AG10803 (cell line): ENCODE results near the gene KTI12.
A peak's percentile ranks its signal among the peaks of the same experiment; 100 is the strongest.
"Not testable (repeated sequence)": the region's sequence is repeated elsewhere in the genome, so short reads cannot be mapped to it uniquely, and the experiment has no call there.

Experiments used
- DNase-seq: peaks from one replicate; pipeline ENCODE4 v3.0.0; 2010; ENCODE audit warnings: low read depth
- H3K4me3 ChIP-seq: 2 replicates; pipeline ENCODE4 v1.5.1; 2011; ENCODE audit warnings: mild to moderate bottlenecking, low read length, control low read depth
- TF ChIP-seq, protein P1 (sequence below): conservative IDR thresholded peaks from 2 replicates; pipeline ENCODE4 v1.5.1; 2011; ENCODE audit warnings: mild to moderate bottlenecking, low read length, control low read depth, inconsistent platforms

KTI12 gene

DNA sequence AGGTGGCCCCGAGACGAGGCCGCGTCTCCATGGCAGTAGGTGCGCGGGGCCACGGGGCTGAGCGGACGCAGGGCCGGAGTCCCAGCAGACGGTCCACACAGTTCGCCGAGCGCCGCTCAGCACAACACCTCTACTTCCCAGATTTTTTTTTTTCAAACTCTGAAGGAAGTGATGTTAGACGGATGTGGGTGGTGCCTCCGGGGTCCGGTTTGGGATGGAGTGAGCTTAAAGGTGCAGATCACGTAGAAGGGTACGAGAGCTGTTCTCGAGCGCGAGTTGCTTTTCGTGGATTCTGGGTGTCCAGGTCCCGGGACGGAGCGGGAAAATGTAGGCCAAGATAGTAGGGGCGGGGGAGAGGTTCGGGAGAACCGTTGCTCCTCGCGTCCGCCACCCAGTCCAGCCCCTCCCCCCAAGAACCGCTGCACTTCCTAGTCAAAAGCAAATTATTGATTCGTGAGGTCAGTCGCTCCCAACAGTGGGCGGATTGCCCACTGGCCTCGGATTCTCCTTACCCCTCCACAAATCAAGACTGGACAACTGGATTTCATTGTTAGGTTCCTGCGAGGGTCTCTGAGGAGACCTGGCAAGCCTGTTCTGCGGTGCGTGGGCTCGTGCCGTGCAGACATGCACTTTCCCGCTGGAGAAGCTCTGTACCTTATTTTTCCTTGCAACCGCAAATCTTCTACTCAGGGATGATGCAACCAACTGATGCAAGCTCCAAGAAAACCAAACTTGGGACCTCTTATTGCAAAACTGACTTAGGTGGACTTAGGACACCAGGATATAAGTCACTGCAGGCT is 21.7 kb upstream of the KTI12 start, which contains the start of gene TXNDC12:
TSS of gene TXNDC12 (minus strand) at position 126 of the 800 bp plus-strand sequence. CDS start at position 31, 95 bp downstream.
- TF ChIP-seq, protein P1, sequence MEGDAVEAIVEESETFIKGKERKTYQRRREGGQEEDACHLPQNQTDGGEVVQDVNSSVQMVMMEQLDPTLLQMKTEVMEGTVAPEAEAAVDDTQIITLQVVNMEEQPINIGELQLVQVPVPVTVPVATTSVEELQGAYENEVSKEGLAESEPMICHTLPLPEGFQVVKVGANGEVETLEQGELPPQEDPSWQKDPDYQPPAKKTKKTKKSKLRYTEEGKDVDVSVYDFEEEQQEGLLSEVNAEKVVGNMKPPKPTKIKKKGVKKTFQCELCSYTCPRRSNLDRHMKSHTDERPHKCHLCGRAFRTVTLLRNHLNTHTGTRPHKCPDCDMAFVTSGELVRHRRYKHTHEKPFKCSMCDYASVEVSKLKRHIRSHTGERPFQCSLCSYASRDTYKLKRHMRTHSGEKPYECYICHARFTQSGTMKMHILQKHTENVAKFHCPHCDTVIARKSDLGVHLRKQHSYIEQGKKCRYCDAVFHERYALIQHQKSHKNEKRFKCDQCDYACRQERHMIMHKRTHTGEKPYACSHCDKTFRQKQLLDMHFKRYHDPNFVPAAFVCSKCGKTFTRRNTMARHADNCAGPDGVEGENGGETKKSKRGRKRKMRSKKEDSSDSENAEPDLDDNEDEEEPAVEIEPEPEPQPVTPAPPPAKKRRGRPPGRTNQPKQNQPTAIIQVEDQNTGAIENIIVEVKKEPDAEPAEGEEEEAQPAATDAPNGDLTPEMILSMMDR = no peak
- DNase-seq = peak; percentile 95
- peak within 1 kb of the TSS; percentile 94 for H3K4me3 ChIP-seq

DNA sequence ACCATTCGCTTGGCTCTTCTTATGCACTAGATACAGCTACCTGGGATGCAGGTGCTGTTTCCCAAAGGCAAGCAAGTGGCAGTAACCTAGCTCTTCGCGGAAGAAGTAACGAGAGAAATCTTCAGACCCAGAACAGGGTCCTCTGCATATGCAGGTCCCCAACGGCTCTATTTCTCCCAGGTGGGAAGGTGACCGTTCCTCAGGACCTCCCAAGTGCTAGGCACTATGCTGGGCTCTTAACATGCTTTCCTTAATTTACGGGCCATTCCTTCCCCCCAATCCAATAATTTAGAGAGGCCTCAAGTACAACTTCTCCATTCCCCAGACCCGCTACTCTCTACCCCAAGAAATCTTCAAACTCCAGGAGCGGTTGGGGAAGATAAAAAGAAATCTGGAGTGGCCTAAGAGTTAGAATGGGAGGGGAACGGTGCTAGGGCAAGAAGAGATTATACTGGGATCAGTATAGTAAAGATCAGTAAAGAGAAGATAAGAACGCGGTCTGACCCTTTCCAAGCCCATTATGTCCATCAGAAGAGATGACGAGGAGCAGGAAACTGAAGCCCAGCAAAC is 21.0 kb upstream of the KTI12 start:
- no peak for DNase-seq
- peak overlapping the region; percentile 94 for H3K4me3 ChIP-seq
- TF ChIP-seq, protein P1 = no peak

DNA sequence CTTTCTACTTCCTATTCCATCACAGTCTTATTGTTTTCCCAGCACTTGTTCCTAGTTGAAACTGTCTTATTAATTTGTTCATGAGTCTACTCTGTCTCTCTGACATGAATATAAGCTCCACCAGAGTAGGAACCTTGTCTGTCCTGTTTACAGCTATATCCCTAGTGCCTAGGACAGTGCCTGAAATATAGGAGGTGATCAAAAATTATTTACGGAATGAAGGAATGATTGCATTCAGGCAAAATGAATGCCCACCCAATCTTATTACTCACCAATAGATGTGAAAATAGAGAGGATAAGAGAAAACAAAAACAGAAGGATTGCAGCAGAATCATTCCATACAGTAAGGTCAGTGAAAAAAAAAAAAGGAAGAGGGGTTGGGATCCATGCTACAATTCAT is 20.3 kb upstream of the KTI12 start:
- TF ChIP-seq, protein P1 = no peak
- H3K4me3 ChIP-seq = peak overlapping the region; percentile 94

DNA sequence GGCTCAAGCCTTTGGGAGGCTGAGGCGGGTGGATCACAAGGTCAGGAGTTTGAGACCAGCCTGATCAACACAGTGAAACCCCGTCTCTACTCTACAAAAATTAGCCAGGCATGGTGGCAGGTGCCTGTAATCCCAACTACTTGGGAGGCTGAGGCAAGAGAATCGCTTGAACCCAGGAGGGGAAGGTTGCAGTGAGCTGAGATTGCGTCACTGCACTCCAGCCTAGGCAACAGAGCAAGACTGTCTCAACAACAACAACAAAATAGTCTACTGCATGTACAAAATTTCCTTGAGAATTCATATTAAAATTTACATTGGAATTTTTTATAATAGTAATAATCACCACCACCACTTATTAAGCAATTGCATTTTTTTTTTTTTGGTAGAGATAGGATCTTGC is 15.7 kb upstream of the KTI12 start:
- not testable (repeated sequence) for H3K4me3 ChIP-seq, DNase-seq

More for the DNA sequence above, 20.3 kb upstream of the KTI12 start:
- no peak for DNase-seq

DNA sequence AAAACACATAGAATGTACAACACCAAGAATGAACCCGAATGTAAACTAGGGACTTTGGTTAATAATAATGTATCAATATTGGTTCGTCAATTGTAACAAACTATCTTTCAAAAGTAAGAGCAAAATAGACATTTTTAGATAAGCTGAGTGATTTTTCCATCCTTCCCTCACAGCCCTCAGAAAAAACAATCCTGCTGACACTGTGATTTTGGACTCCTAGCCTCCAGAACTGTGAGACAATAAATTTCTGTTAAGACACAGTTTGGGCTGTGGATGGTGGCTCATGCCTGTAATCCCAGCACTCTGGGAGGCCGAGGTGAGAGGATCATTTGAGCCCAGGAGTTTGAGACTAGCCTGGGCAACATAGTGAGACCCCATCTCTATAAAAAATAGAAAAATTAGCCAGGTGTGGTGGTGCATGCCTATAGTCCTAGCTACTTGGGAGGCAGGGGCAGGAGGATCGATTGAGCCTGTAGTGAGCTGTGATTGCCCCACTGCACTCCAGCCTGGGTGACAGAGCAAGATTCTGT is 12.1 kb upstream of the KTI12 start:
- not testable (repeated sequence) for H3K4me3 ChIP-seq, DNase-seq

DNA sequence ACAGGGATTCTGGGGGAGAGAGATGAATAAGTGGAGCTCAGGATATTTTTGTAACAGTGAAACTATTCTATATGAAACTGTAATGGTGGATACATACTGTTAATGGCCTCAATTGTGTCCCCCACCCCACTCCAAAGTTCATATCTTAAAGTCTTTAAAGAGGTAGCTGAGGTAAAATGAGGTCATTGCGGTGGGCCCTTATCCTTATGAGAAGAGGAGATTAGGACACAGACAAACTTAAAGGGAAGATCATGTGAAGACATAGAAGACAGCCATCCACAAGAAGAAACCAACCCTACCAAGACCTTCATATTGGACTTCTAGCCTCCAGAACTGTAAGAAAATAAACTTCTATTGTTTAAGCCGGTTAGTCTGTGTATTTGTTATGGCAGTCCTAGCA is 11.6 kb upstream of the KTI12 start:
- DNase-seq = no peak
- H3K4me3 ChIP-seq = no peak overlapping the region
- TF ChIP-seq, protein P1 = no peak

DNA sequence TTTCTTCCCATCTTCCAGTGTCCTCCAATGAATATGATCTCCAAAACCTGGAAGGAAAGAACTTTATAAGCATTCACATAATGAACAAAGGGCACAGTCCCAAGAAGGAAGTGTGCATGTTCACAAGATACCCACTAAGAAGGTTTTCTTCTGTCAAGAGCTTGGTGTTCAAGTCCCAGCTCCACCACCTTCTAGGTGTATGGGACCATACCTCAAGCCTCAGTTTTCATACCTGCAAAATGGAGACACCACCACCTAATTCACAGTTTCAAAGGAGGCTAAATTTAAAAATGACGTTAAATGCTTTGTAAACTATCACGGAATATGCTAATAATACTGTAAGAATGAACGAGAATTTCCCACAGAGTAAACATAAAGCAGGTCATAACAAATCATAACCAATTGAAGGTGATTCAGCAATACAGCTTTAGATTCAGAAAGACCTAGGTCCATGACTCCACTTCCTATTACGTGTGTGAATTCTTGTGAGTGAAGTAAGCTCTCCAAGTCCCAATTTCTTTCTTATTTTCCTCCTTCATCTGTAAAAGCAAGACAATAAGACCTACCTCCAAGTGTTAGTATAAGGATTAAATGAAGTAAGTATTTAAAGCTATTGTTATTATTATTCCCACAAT is 8.1 kb upstream of the KTI12 start:
- DNase-seq = no peak
- no peak overlapping the region for H3K4me3 ChIP-seq
- TF ChIP-seq, protein P1 = no peak

DNA sequence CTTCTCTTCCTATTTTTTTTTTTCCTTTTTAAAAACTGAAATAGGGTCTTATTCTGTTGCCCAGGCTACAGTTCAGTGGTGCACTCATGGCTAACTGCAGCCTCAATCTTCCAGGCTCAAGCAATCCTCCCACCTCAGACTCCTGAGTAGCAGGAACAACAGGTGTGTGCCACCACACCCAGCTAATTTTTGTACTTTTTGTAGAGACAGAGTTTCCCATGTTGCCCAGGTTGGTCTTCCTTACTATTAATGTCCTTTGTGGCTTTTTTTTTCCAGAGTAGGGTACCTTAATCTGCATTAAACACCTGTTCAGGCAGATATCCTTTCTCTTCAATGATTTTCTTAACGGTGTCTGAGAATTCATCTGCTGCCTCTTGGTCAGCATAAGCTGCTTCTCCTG is 4.3 kb upstream of the KTI12 start:
- no peak for DNase-seq
- TF ChIP-seq, protein P1 = no peak
- H3K4me3 ChIP-seq = no peak overlapping the region
